Liver (tissue), 3 donors: ENCODE results near the gene CYTH3.

ENCODE experiments used
- CTCF ChIP-seq: fragments of 150-350 bp; IDR thresholded peaks from 2 replicates; pipeline ENCODE4 v1.5.1; 2017; ENCODE audit warnings: improper control_type of control experiment, low read depth, low read length; ENCODE audit not compliant: missing input control
- EGR1 ChIP-seq, 2 donors: IDR thresholded peaks; 2 replicates each; pipeline ENCODE4 v1.6.1; 2016 to 2018; ENCODE audit warnings: antibody characterized with exemption in 2 of 2, low read depth in 2 of 2
- FOXA1 ChIP-seq: IDR thresholded peaks from 2 replicates; pipeline ENCODE4 v1.6.1; 2016; ENCODE audit warnings: antibody characterized with exemption
- FOXA2 ChIP-seq: IDR thresholded peaks from 2 replicates; pipeline ENCODE4 v1.6.1; 2016; ENCODE audit warnings: antibody characterized with exemption
- GABPA ChIP-seq, 2 donors: IDR thresholded peaks in 1 of 2; conservative IDR thresholded peaks in 1 of 2; 2 replicates each; pipeline ENCODE4 v1.6.1; 2016; ENCODE audit warnings: antibody characterized with exemption in 2 of 2, mild to moderate bottlenecking in 1 of 2, moderate library complexity in 1 of 2
- JUND ChIP-seq, 2 donors: IDR thresholded peaks; 2 replicates each; pipeline ENCODE4 v1.6.1; 2016; ENCODE audit warnings: antibody characterized with exemption in 2 of 2
- RAD21 ChIP-seq, 2 donors: IDR thresholded peaks; 2 replicates each; pipeline ENCODE4 v1.6.1; 2016; ENCODE audit warnings: antibody characterized with exemption in 2 of 2, mild to moderate bottlenecking in 2 of 2
- TAF1 ChIP-seq: conservative IDR thresholded peaks from 2 replicates; pipeline ENCODE4 v1.6.1; 2016; ENCODE audit warnings: antibody characterized with exemption, mild to moderate bottlenecking
- YY1 ChIP-seq: IDR thresholded peaks from 2 replicates; pipeline ENCODE4 v1.6.1; 2016; ENCODE audit warnings: antibody characterized with exemption, mild to moderate bottlenecking
- TF ChIP-seq, protein P1 (sequence below): IDR thresholded peaks from 2 replicates; pipeline ENCODE4 v1.6.1; 2016; ENCODE audit warnings: antibody characterized with exemption, mild to moderate bottlenecking
- donor health status: healthy.
- donor health status: healthy.

GRCh38 chr7:6256109-6256483 is 16.3 kb downstream of the CYTH3 start:
- no peak for TF ChIP-seq GABPA (IDR thresholded peaks at IDR 0.05 in 1 of 2, conservative IDR thresholded peaks at IDR 0.05 in 1 of 2)
- TF ChIP-seq RAD21 (IDR thresholded peaks at IDR 0.05): no peak
- no peak for TF ChIP-seq FOXA1
- no peak for TF ChIP-seq FOXA2
- no peak for TF ChIP-seq EGR1 (IDR thresholded peaks at IDR 0.05; ENCODE audit: low read depth in 2 of 2)
- TF ChIP-seq CTCF: no peak
- TF ChIP-seq JUND (IDR thresholded peaks at IDR 0.05): no peak
- TF ChIP-seq, protein P1, sequence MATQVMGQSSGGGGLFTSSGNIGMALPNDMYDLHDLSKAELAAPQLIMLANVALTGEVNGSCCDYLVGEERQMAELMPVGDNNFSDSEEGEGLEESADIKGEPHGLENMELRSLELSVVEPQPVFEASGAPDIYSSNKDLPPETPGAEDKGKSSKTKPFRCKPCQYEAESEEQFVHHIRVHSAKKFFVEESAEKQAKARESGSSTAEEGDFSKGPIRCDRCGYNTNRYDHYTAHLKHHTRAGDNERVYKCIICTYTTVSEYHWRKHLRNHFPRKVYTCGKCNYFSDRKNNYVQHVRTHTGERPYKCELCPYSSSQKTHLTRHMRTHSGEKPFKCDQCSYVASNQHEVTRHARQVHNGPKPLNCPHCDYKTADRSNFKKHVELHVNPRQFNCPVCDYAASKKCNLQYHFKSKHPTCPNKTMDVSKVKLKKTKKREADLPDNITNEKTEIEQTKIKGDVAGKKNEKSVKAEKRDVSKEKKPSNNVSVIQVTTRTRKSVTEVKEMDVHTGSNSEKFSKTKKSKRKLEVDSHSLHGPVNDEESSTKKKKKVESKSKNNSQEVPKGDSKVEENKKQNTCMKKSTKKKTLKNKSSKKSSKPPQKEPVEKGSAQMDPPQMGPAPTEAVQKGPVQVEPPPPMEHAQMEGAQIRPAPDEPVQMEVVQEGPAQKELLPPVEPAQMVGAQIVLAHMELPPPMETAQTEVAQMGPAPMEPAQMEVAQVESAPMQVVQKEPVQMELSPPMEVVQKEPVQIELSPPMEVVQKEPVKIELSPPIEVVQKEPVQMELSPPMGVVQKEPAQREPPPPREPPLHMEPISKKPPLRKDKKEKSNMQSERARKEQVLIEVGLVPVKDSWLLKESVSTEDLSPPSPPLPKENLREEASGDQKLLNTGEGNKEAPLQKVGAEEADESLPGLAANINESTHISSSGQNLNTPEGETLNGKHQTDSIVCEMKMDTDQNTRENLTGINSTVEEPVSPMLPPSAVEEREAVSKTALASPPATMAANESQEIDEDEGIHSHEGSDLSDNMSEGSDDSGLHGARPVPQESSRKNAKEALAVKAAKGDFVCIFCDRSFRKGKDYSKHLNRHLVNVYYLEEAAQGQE: no peak
- TF ChIP-seq TAF1: no peak
- TF ChIP-seq YY1: no peak
